BLaER1 (cell line): ENCODE data around the gene XRCC1.

ENCODE experiments used
- H3K27ac ChIP-seq: shearing (Covaris generic); formaldehyde crosslinking; 2 replicates; pipeline ENCODE4 v1.8.1; 2022
- H3K27me3 ChIP-seq: shearing (Covaris generic); formaldehyde crosslinking; 2 replicates; pipeline ENCODE4 v1.8.1; 2022
- H3K36me3 ChIP-seq: shearing (Covaris generic); formaldehyde crosslinking; 2 replicates; pipeline ENCODE4 v1.8.1; 2022
- H3K4me1 ChIP-seq: shearing (Covaris generic); formaldehyde crosslinking; 2 replicates; pipeline ENCODE4 v1.8.1; 2022
- H3K4me2 ChIP-seq: shearing (Covaris generic); formaldehyde crosslinking; 2 replicates; pipeline ENCODE4 v1.8.1; 2022
- H3K4me3 ChIP-seq: shearing (Covaris generic); formaldehyde crosslinking; 2 replicates; pipeline ENCODE4 v1.8.1; 2022
- H3K9ac ChIP-seq: shearing (Covaris generic); formaldehyde crosslinking; 2 replicates; pipeline ENCODE4 v1.8.1; 2022
- H3K9me3 ChIP-seq: shearing (Covaris generic); formaldehyde crosslinking; 2 replicates; pipeline ENCODE4 v1.8.1; 2022
- H4K20me1 ChIP-seq: shearing (Covaris generic); formaldehyde crosslinking; 2 replicates; pipeline ENCODE4 v1.8.1; 2022
- Cebpa-rat ChIP-seq: shearing (Covaris generic); IDR thresholded peaks from 2 replicates; pipeline ENCODE4 v1.8.1; 2022

XRCC1 gene

GRCh38 chr19:43498233-43498842 lies 77.0 kb downstream of the XRCC1 start:
- Histone ChIP-seq H4K20me1 (0 out of 2 replicates have a peak, but pooled peaks cover 5% of the 10 kb centered on the region), H3K27me3 (no peaks in the 10 kb centered on the region), H3K36me3 (peaks cover 51% of the 10 kb centered on the region), H3K4me3 (no peak overlapping the region), H3K4me1 (peaks cover 17% of the 10 kb centered on the region), H3K9ac (no peak overlapping the region), H3K27ac (no peak overlapping the region), H3K9me3 (no peaks in the 10 kb centered on the region), H3K4me2 (no peak overlapping the region)
- TF ChIP-seq Cebpa-rat, result no peak

GRCh38 chr19:43496960-43497359 lies 78.4 kb downstream of the XRCC1 start:
- Histone ChIP-seq H4K20me1 (0 out of 2 replicates have a peak, but pooled peaks cover 5% of the 10 kb centered on the region), H3K9me3 (no peaks in the 10 kb centered on the region), H3K4me2 (no peak overlapping the region), H3K27me3 (no peaks in the 10 kb centered on the region), H3K4me3 (no peak overlapping the region), H3K9ac (no peak overlapping the region), H3K4me1 (peaks cover 5% of the 10 kb centered on the region), H3K27ac (no peak overlapping the region), H3K36me3 (peaks cover 52% of the 10 kb centered on the region)
- TF ChIP-seq Cebpa-rat, result no peak

GRCh38 chr19:43495082-43495481 lies 80.2 kb downstream of the XRCC1 start:
- no peak overlapping the region for H3K4me2 ChIP-seq
- peaks cover 18% of the 10 kb centered on the region for H3K4me1 ChIP-seq
- H4K20me1 ChIP-seq, result no peaks in the 10 kb centered on the region
- H3K27ac ChIP-seq, result no peak overlapping the region
- H3K4me3 ChIP-seq, result no peak overlapping the region
- H3K9me3 ChIP-seq, result no peaks in the 10 kb centered on the region
- no peak overlapping the region for H3K9ac ChIP-seq
- H3K36me3 ChIP-seq, result peaks cover 45% of the 10 kb centered on the region
- no peaks in the 10 kb centered on the region for H3K27me3 ChIP-seq
- no peak for TF ChIP-seq Cebpa-rat
